Motor neuron (in vitro differentiated cells): Measurements from ENCODE around the gene AGAP1. TPM values are rescaled to one million over a fixed set of nuclear protein-coding genes. Genes with fewer than 3 reads are reported as not detected.

Experiments used
- ATAC-seq, 8 experiments: fragments of 200-7000 bp; cut with Tn5 transposase; replicated peaks in 6 of 8; 2 replicates each; pipeline ENCODE4 v1.8.0; 2021; ENCODE audit warnings: mild to moderate bottlenecking in 8 of 8, moderate library complexity in 8 of 8
- H3K27ac ChIP-seq, 2 donors: fragments of 250-450 bp; sonication (Bioruptor Pico); 2 replicates each; pipeline ENCODE4 v1.9.0; 2021; ENCODE audit warnings: antibody characterized with exemption in 2 of 2, mild to moderate bottlenecking in 2 of 2, moderate library complexity in 1 of 2
- H3K4me1 ChIP-seq, 2 donors: fragments of 250-450 bp; sonication (Bioruptor Pico); replicated peaks in 1 of 2; 2 replicates each; pipeline ENCODE4 v1.6.1; 2021; ENCODE audit warnings: antibody characterized with exemption in 2 of 2, mild to moderate bottlenecking in 2 of 2, moderate library complexity in 1 of 2
- H3K4me3 ChIP-seq, 5 donors: fragments of 250-450 bp; sonication (Bioruptor Pico); 2 replicates each; pipeline ENCODE4 v1.9.0; 2021; ENCODE audit warnings: antibody characterized with exemption in 5 of 5, mild to moderate bottlenecking in 5 of 5, moderate library complexity in 4 of 5
- WGBS, 10 experiments: fragments of 450-650 bp; shearing (Covaris generic); methylation state at CpG; one replicate each; pipeline ENCODE4 v1.0.0; 2022; 5-methylcytosine and 5-hydroxymethylcytosine counted together
- in situ Hi-C, 9 experiments: fragments of 400-800 bp; cut with MboI; loops; one replicate each; pipeline ENCODE4 v1.15.0; 2021; ENCODE audit warnings: low sequenced_read_pairs in 9 of 9, low pct_unique_long_range_greater_than_20kb in 2 of 9; ENCODE audit not compliant: unreplicated experiment in 9 of 9
- total RNA-seq, 8 experiments: library from RNA; unstranded; fragments of 300-600 nt; gene quantifications; 2 replicates each; pipeline versions ENCODE4 v1.2.3 to v1.2.4, GENCODE V29; 2022

The AGAP1 gene
- total RNA-seq, 8 experiments from 2014 or later = 5.9 to 51.1 (median 34.3) TPM

- peak in 5 of 8 experiments; percentile 63 to 69 (median 65) for ATAC-seq
- in situ Hi-C loops = no loop called here
- 32 to 100% (median 75%) methylated on average over 1 to 9 of the region's 12 CpGs; no CpG with 5 or more reads in 1 of the 10 experiments for WGBS, 10 experiments
- Histone ChIP-seq H3K4me3 (no peak overlapping the region), H3K4me1 (peaks cover 36 to 66% of the 10 kb centered on the region in 2 donors), H3K27ac (peak overlapping the region in 1 of 2 donors; percentile 11)
Observed at GRCh38 chr2:235504441-235505180, 10.8 kb downstream of the AGAP1 start.

GRCh38 chr2:235505181-235505741 lies 11.4 kb downstream of the AGAP1 start:
- no peak overlapping the region for H3K4me3 ChIP-seq
- H3K27ac ChIP-seq = peak overlapping the region in 1 of 2 donors; percentile 11

GRCh38 chr2:235506291-235506996 lies 12.6 kb downstream of the AGAP1 start:
- H3K27ac ChIP-seq = no peak overlapping the region
- peaks cover 34 to 53% of the 10 kb centered on the region in 2 donors for H3K4me1 ChIP-seq
- 87 to 100% (median 93%) methylated on average over 3 to 12 of the region's 14 CpGs for WGBS, 10 experiments
- H3K4me3 ChIP-seq = no peak overlapping the region
- ATAC-seq = no peak
- in situ Hi-C loops = no loop called here

More at GRCh38 chr2:235505181-235505741, 11.4 kb downstream of the AGAP1 start:
- in situ Hi-C loops = no loop called here
- 13 to 93% (median 47%) methylated on average over 3 to 5 of the region's 7 CpGs; no CpG with 5 or more reads in 5 of the 10 experiments for WGBS, 10 experiments
- peaks cover 36 to 59% of the 10 kb centered on the region in 2 donors for H3K4me1 ChIP-seq
- peak in 5 of 8 experiments; percentile 65 to 72 (median 70) for ATAC-seq

- ATAC-seq = no peak
- no peak overlapping the region for H3K4me3 ChIP-seq
- no peak overlapping the region for H3K27ac ChIP-seq
- in situ Hi-C loops = no loop called here
- H3K4me1 ChIP-seq = peaks cover 28 to 46% of the 10 kb centered on the region in 2 donors
- 67 to 100% (median 93%) methylated on average over 1 to 10 of the region's 25 CpGs; no CpG with 5 or more reads in 3 of the 10 experiments for WGBS, 10 experiments
Observed at GRCh38 chr2:235506997-235507615, 13.3 kb downstream of the AGAP1 start.

GRCh38 chr2:235507928-235508327 lies 14.1 kb downstream of the AGAP1 start:
- no peak for ATAC-seq
- Histone ChIP-seq H3K27ac (no peak overlapping the region), H3K4me1 (peaks cover 20 to 38% of the 10 kb centered on the region in 2 donors), H3K4me3 (no peak overlapping the region)
- in situ Hi-C loops = no loop called here
- 88 to 100% (median 96%) methylated on average over 1 to 6 of the region's 6 CpGs; no CpG with 5 or more reads in 3 of the 10 experiments for WGBS, 10 experiments

GRCh38 chr2:235508371-235509160 lies 14.7 kb downstream of the AGAP1 start:
- 60 to 100% (median 90%) methylated on average over 1 to 22 of the region's 26 CpGs; no CpG with 5 or more reads in 1 of the 10 experiments for WGBS, 10 experiments
- H3K4me1 ChIP-seq = peaks cover 15 to 31% of the 10 kb centered on the region in 2 donors
- in situ Hi-C loops = no loop called here
- H3K27ac ChIP-seq = no peak overlapping the region
- no peak overlapping the region for H3K4me3 ChIP-seq
- ATAC-seq = no peak

- ATAC-seq = no peak
- Histone ChIP-seq H3K27ac (no peak overlapping the region), H3K4me3 (no peak overlapping the region), H3K4me1 (peaks cover 7 to 20% of the 10 kb centered on the region in 2 donors)
- in situ Hi-C loops = no loop called here
- 38 to 100% (median 86%) methylated on average over 2 to 4 of the region's 4 CpGs for WGBS, 10 experiments
Observed at GRCh38 chr2:235510318-235510717, 16.5 kb downstream of the AGAP1 start.

- in situ Hi-C loops = no loop called here
- Histone ChIP-seq H3K4me1 (peaks cover 0 to 11% of the 10 kb centered on the region in 2 donors), H3K4me3 (no peak overlapping the region), H3K27ac (no peak overlapping the region)
- ATAC-seq = peak; percentile 22 to 96 (median 56)
- 0 to 60% (median 30%) methylated on average over 1 of the region's 7 CpGs; no CpG with 5 or more reads in 6 of the 10 experiments for WGBS, 10 experiments
Observed at GRCh38 chr2:235511187-235511661, 17.4 kb downstream of the AGAP1 start.

GRCh38 chr2:235511751-235512698 lies 18.2 kb downstream of the AGAP1 start:
- WGBS, 10 experiments = 84 to 100% (median 93%) methylated on average over 1 to 9 of the region's 9 CpGs; no CpG with 5 or more reads in 1 of the 10 experiments
- no peak for ATAC-seq
- Histone ChIP-seq H3K4me1 (peaks cover 0 to 4% of the 10 kb centered on the region in 2 donors), H3K4me3 (no peak overlapping the region), H3K27ac (no peak overlapping the region)
- in situ Hi-C loops = no loop called here

- H3K4me3 ChIP-seq = no peak overlapping the region
- in situ Hi-C loops = no loop called here
- H3K27ac ChIP-seq = no peak overlapping the region
- no peak for ATAC-seq
- H3K4me1 ChIP-seq = peaks cover 0 to 5% of the 10 kb centered on the region in 2 donors
- 97 to 100% (median 100%) methylated on average over 3 to 4 of the region's 4 CpGs; no CpG with 5 or more reads in 6 of the 10 experiments for WGBS, 10 experiments
Observed at GRCh38 chr2:235512699-235513053, 18.8 kb downstream of the AGAP1 start.

- peaks cover 0 to 10% of the 10 kb centered on the region in 2 donors for H3K4me1 ChIP-seq
- H3K4me3 ChIP-seq = no peak overlapping the region
- 80 to 100% (median 92%) methylated on average over 2 to 11 of the region's 14 CpGs; no CpG with 5 or more reads in 3 of the 10 experiments for WGBS, 10 experiments
- ATAC-seq = no peak
- in situ Hi-C loops = no loop called here
- H3K27ac ChIP-seq = no peak overlapping the region
Observed at GRCh38 chr2:235513984-235514626, 20.3 kb downstream of the AGAP1 start.
